Vagina (tissue), 2 donors: ENCODE data around the gene CD6. TPM values are rescaled to one million over a fixed set of nuclear protein-coding genes. Genes with fewer than 3 reads are reported as not detected.

ENCODE experiments used
- DNase-seq, 2 donors: peaks; one replicate each; pipeline ENCODE4 v3.0.0-alpha.2; 2017; ENCODE audit errors: extremely low spot score in 2 of 2
- H3K27ac ChIP-seq: fragments of 200-600 bp; sonication (generic); one replicate; pipeline ENCODE4 v1.5.1; 2019
- H3K27me3 ChIP-seq: fragments of 200-600 bp; sonication (generic); one replicate; pipeline ENCODE4 v1.5.1; 2019
- H3K36me3 ChIP-seq, 2 donors: fragments of 200-600 bp; sonication (generic); one replicate each; pipeline ENCODE4 v1.5.1; 2017 to 2019
- H3K4me1 ChIP-seq: fragments of 200-600 bp; sonication (generic); one replicate; pipeline ENCODE4 v1.5.1; 2019
- H3K4me3 ChIP-seq, 2 donors: fragments of 200-600 bp; sonication (generic); 1 replicate in 1 of 2; 2 replicates in 1 of 2; pipeline ENCODE4 v1.5.1; 2016 to 2019
- H3K9me3 ChIP-seq: fragments of 200-600 bp; sonication (generic); one replicate; pipeline ENCODE4 v1.5.1; 2019
- POLR2A ChIP-seq, 2 donors: fragments of 450-650 bp; IDR thresholded peaks; one replicate each; pipeline ENCODE4 v1.6.1; 2017; ENCODE audit warnings: antibody characterized with exemption in 2 of 2, mild to moderate bottlenecking in 2 of 2, moderate library complexity in 2 of 2
- POLR2AphosphoS5 ChIP-seq, 2 donors: sonication (generic); formaldehyde crosslinking; IDR thresholded peaks; one replicate each; pipeline ENCODE4 v1.9.0; 2017; ENCODE audit warnings: antibody characterized with exemption in 2 of 2, mild to moderate bottlenecking in 2 of 2, low read depth in 1 of 2; ENCODE audit not compliant: insufficient read depth in 1 of 2
- intact Hi-C: fragments of 100-400 bp; cut with DNase I; formaldehyde crosslinking; loops from one replicate; pipeline ENCODE4 v1.15.1; 2023
- total RNA-seq: library from RNA; depleted of rRNA; stranded (reverse); fragments of >200 nt; gene quantifications from one replicate; pipeline ENCODE4 v1.2.3, GENCODE V29; 2016
- TF ChIP-seq, protein P1 (sequence below), 3 experiments: fragments of 450-650 bp in 2 of 3; fragments of 200-600 bp in 1 of 3; sonication (generic) in 1 of 3; IDR thresholded peaks; one replicate each; pipeline ENCODE4 v1.5.1; 2017 to 2019; ENCODE audit warnings: antibody characterized with exemption in 3 of 3, mild to moderate bottlenecking in 2 of 3, moderate library complexity in 2 of 3

Gene CD6
- total RNA-seq, 1 donor from 2014 or later = 3.9 TPM

DNA sequence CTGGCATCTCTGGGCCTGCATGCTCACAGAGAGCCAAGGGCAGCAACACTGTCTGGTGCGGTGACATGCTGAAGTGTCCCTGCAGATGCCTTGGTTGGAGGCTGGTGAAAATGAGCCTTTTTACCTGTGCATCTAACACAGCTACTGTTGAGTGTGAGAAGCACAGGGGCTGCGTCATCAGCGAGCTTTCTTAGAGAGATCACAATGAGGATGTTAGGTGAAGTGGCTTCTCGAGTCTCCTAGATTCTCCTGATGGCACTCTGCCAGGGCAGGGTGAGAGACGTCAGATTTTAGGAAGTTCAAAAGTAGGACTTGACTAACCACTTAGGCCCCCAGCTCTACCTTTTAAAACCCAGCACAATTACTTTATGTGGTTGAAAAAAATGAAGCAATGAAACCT lies 15.9 kb upstream of the CD6 start:
- intact Hi-C loops = no loop called here
- no peak overlapping the region for H3K4me3 ChIP-seq
- no peak for TF ChIP-seq POLR2A (IDR thresholded peaks at IDR 0.05)
- TF ChIP-seq, protein P1, sequence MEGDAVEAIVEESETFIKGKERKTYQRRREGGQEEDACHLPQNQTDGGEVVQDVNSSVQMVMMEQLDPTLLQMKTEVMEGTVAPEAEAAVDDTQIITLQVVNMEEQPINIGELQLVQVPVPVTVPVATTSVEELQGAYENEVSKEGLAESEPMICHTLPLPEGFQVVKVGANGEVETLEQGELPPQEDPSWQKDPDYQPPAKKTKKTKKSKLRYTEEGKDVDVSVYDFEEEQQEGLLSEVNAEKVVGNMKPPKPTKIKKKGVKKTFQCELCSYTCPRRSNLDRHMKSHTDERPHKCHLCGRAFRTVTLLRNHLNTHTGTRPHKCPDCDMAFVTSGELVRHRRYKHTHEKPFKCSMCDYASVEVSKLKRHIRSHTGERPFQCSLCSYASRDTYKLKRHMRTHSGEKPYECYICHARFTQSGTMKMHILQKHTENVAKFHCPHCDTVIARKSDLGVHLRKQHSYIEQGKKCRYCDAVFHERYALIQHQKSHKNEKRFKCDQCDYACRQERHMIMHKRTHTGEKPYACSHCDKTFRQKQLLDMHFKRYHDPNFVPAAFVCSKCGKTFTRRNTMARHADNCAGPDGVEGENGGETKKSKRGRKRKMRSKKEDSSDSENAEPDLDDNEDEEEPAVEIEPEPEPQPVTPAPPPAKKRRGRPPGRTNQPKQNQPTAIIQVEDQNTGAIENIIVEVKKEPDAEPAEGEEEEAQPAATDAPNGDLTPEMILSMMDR (IDR thresholded peaks at IDR 0.05) = no peak
- no peak for TF ChIP-seq POLR2AphosphoS5 (IDR thresholded peaks at IDR 0.05; ENCODE audit: insufficient read depth in 1 of 2, low read depth in 1 of 2)
- no peak overlapping the region for H3K27ac ChIP-seq
- H3K9me3 ChIP-seq = no peaks in the 10 kb centered on the region
- no peak for DNase-seq
- peaks cover 15% of the 10 kb centered on the region for H3K4me1 ChIP-seq
- no peaks in the 10 kb centered on the region for H3K36me3 ChIP-seq
- no peaks in the 10 kb centered on the region for H3K27me3 ChIP-seq

DNA sequence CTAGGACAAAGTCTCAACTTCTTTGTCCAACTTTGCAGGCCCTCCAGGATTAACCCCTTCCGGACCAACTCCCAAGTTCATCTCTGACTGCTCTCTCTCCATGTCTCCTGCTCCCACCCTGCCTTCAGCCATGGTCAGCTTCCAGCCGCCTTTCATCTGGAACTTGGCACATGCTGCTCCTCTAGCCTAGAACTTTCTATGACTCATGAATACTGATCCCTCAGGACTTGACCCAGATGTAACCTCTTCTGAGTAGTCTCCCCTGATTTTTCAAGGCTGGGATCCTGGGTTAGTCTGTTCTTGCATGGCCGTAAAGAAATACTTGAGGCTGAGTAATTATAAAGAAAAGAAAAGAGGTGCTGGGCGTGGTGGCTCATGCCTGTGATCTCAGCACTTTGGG lies 14.3 kb upstream of the CD6 start:
- Histone ChIP-seq H3K4me3 (no peak overlapping the region), H3K36me3 (no peaks in the 10 kb centered on the region), H3K27me3 (no peaks in the 10 kb centered on the region), H3K27ac (no peak overlapping the region), H3K4me1 (peaks cover 8% of the 10 kb centered on the region), H3K9me3 (no peaks in the 10 kb centered on the region)
- intact Hi-C loops = no loop called here
- DNase-seq = no peak
- TF ChIP-seq POLR2AphosphoS5 (IDR thresholded peaks at IDR 0.05; ENCODE audit: insufficient read depth in 1 of 2, low read depth in 1 of 2) = no peak
- TF ChIP-seq POLR2A (IDR thresholded peaks at IDR 0.05) = no peak
- TF ChIP-seq, protein P1 (IDR thresholded peaks at IDR 0.05) = no peak

DNA sequence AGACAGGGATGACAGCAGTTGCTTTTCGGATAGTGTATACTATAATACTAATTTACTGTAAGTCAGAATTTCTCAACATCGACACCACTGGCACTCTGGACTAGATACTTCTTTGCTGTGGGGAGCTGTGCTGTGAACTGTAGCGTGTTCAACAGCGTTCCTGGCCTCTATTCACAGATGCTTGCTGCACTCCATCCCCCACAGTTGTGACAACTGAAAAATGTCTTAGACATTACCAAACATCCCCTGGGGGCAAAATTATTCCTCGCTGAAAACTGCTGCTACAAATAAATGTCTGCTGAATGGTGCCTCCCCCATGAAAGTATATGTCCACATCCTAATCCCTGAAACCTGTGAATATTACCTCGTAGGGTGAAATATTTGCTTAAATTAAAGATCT lies 12.0 kb upstream of the CD6 start:
- Histone ChIP-seq H3K4me1 (no peaks in the 10 kb centered on the region), H3K36me3 (no peaks in the 10 kb centered on the region), H3K9me3 (no peaks in the 10 kb centered on the region), H3K27me3 (no peaks in the 10 kb centered on the region), H3K27ac (no peak overlapping the region), H3K4me3 (no peak overlapping the region)
- no peak for DNase-seq
- TF ChIP-seq POLR2A (IDR thresholded peaks at IDR 0.05) (no peak), POLR2AphosphoS5 (IDR thresholded peaks at IDR 0.05; ENCODE audit: insufficient read depth in 1 of 2, low read depth in 1 of 2) (no peak)
- TF ChIP-seq, protein P1 (IDR thresholded peaks at IDR 0.05) = no peak
- intact Hi-C loops = no loop called here

DNA sequence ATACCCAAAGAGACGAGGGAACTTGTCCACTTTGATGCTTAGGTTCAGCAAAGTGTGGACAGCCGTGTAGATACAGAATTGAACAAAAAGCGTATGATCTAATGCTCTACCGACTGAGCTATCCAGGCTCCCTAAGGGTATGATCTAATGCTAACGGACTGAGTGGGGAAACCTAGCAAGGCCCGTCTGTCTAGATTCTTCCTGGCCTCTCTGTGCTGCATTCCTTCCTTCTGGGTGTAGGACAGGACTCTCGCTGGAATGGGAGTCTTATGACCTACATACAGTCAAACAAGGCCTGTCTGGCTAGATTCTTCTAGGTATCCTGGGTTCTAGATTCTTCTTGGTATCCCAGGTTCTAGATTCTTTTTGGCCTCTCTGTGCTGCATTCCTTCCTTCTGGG lies 11.1 kb upstream of the CD6 start:
- no peaks in the 10 kb centered on the region for H3K36me3 ChIP-seq
- intact Hi-C loops = no loop called here
- DNase-seq = no peak
- H3K27ac ChIP-seq = no peak overlapping the region
- no peak for TF ChIP-seq POLR2AphosphoS5 (IDR thresholded peaks at IDR 0.05; ENCODE audit: insufficient read depth in 1 of 2, low read depth in 1 of 2)
- TF ChIP-seq, protein P1 (IDR thresholded peaks at IDR 0.05) = no peak
- no peak for TF ChIP-seq POLR2A (IDR thresholded peaks at IDR 0.05)
- H3K4me1 ChIP-seq = no peaks in the 10 kb centered on the region
- no peak overlapping the region for H3K4me3 ChIP-seq
- no peaks in the 10 kb centered on the region for H3K27me3 ChIP-seq
- H3K9me3 ChIP-seq = no peaks in the 10 kb centered on the region

DNA sequence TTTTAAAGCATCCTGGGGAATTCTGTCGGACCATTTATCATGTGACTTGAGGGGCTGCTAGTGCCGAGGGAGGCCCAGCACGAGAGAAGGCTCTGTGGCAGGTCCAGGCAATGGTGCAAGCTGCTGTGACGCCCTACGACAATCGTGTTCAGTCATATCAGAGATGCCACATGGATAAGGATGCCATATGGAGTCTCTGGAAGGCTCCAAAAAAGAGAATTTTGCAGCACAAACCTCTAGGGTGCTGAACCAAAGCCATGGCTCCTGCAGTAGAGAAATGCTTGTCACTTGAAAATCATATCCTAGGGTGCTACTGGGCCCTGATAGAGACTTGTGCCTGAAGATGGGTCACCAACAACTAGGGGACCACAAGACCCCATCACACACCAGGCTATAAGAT lies 6.7 kb upstream of the CD6 start:
- Histone ChIP-seq H3K4me3 (no peak overlapping the region), H3K27ac (no peak overlapping the region), H3K27me3 (no peaks in the 10 kb centered on the region), H3K36me3 (no peaks in the 10 kb centered on the region), H3K9me3 (no peaks in the 10 kb centered on the region), H3K4me1 (no peaks in the 10 kb centered on the region)
- intact Hi-C loops = no loop called here
- DNase-seq = no peak
- TF ChIP-seq POLR2A (IDR thresholded peaks at IDR 0.05) = no peak
- TF ChIP-seq, protein P1 (IDR thresholded peaks at IDR 0.05) = no peak
- TF ChIP-seq POLR2AphosphoS5 (IDR thresholded peaks at IDR 0.05; ENCODE audit: insufficient read depth in 1 of 2, low read depth in 1 of 2) = no peak
